Stromal cell of bone marrow (primary cell): ENCODE results near the gene LRRC15.
A peak's percentile ranks its signal among the peaks of the same experiment; 100 is the strongest.

Experiments
- DNase-seq: peaks from one replicate; pipeline ENCODE4 v3.0.0-alpha.2; 2012; ENCODE audit warnings: low read depth

The LRRC15 gene

GRCh38 chr3:194333212-194333980 lies 36.1 kb downstream of the LRRC15 start:
- peak; percentile 66 for DNase-seq

DNA sequence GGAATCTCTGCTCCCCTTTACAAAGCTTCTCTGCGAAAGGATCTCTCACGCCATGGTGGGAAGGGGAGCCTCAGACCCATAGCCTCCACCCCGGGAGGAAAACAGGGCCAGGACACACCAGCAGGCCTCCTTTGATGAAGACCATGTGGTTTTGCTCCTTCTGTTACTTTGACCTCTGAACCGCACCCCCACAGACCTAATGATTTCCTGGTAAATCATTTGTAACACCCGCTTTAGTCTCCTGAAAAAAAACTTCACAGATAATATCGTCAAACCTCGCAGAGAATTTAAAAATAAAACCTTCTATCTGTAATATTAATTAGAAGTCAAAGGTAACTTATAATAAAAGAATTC lies 36.7 kb downstream of the LRRC15 start:
- no peak for DNase-seq

GRCh38 chr3:194330579-194330978 lies 39.0 kb downstream of the LRRC15 start:
- DNase-seq = peak; percentile 33

DNA sequence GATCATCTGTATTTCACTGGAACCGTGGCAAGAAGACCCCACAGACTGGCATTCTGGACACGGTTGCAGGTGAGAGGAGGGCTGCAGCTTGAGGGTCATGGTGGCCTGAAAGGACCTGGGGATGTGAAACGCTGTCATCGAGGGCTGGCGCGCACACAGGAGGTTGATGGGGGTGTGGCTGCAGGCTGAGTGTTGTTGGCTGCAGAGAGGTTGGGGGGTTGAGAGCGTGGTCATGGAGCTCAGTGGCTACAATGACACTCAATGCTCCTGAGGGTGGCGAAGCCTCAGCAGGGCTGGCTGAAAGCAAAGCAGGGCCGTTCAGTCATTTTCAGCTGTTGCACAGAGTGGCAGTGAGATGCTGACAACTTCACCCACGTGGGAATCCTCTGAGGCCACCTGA lies 39.4 kb downstream of the LRRC15 start:
- DNase-seq = no peak

GRCh38 chr3:194329583-194329965 lies 40.0 kb downstream of the LRRC15 start:
- no peak for DNase-seq

- no peak for DNase-seq
Observed at GRCh38 chr3:194328942-194329582, 40.5 kb downstream of the LRRC15 start.

- DNase-seq = no peak
Observed at GRCh38 chr3:194328053-194328657, 41.4 kb downstream of the LRRC15 start.

DNA sequence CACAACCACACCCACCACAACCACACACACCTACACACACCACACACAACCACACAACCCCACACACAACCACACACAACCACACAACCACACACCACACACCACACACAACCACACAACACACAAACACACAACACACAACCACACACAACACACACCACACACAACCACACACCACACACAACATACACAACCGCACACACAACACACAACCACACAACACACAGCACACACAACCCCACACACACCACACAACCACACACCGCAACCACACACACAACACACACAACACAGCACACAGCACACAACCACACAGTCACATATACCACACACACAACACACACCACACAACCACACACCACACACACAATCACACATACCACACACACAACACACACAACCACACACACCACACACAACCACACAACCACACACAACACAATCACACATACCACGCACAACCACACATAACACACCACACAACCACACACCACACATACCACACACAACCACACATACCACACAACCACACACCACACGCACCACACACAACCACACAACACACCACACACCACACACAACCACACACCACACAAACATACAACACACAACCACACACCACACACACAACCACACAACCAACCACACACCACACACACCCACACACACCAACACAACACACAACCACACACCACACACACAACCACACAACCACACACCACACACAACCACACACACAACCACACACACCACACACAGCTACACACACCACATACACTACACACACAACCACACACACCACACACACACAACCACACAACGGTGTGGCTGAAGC lies 42.1 kb downstream of the LRRC15 start:
- no peak for DNase-seq

DNA sequence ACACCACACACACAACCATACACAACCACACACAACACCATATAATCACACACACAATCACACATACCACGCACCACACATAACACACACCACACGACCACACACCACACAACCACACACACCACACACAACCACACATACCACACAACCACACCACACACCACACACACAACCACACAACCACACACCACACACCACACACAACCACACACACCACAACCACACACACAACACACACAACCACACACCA lies 42.6 kb downstream of the LRRC15 start:
- DNase-seq = no peak

DNA sequence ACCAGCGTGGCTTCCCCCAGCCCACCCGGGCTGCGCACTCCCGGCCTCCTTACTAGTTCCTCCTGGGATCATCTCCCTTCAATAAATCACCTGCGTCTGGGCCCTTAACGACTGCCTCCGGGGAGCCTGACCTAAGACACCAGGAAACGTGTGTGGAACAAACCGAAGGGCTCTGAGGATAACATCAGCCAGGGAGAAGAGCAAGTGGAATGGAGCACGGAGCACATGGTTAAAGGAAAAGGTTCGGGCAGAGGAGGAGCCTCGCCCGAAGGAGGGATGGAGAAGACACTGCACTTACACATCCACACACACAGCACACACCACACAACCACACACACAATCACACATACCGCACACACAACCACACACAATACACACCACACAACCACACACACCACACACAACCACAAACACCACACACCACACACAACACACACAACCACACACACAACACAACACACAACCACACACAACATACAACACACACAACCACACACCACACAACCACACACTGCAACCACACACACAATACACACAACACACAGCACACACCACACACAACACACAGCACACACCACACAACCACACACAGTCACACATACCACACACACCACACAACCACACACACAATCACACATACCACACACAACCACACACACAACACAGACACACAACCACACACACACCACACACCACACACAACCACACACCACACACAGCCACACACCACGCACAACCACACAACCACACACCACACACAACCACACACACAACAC lies 43.2 kb downstream of the LRRC15 start:
- no peak for DNase-seq

DNA sequence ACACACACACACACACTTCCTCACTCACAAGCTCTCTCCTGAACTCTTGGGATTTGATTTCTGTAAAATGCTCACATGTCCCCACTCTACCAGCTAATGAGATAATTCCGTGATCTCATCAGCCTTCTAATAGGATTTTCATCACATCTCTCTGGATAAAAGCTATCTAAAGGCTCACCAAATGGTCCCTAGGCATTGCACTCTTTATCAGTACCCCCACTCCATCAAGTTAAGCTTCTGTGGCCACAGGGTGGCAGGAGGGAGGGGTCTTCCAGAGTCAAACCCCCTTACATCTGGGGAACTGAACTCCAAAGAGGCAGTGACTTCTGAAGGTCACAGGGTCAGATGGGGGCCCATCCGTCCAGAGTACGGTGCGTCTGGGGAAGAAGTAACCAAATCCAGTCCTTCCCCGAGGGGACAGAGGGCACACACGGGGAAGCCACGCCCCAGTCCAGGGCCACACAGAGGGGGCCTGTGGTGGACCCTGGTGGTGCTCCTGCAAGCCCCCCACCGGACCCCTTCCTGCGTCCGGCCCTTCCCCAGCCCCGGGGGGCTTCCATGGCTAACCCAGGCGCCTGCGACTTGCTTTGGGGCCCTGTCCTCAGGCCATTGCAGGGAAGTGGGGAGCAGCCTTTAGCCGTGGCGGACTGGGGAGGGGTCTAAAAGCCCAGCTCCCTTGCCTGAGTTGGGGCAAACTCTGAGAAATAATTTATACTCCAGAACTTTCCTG lies 44.0 kb downstream of the LRRC15 start:
- DNase-seq = no peak

DNA sequence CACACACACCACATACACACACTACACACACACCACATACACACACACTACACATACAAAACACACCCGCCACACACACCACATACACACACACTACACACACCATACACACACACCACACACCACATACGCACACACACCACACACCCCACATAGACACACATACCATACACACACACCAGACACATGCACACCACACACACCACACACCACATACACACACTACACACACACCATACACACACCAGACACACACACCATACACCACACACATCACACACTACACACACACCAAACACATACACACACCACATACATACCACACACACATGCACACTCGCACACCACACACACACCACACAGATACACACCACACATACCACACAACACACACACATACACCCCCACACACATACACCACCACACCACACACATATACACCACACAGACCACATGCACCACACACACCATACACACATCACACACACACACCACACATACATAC lies 44.7 kb downstream of the LRRC15 start:
- DNase-seq = no peak

DNA sequence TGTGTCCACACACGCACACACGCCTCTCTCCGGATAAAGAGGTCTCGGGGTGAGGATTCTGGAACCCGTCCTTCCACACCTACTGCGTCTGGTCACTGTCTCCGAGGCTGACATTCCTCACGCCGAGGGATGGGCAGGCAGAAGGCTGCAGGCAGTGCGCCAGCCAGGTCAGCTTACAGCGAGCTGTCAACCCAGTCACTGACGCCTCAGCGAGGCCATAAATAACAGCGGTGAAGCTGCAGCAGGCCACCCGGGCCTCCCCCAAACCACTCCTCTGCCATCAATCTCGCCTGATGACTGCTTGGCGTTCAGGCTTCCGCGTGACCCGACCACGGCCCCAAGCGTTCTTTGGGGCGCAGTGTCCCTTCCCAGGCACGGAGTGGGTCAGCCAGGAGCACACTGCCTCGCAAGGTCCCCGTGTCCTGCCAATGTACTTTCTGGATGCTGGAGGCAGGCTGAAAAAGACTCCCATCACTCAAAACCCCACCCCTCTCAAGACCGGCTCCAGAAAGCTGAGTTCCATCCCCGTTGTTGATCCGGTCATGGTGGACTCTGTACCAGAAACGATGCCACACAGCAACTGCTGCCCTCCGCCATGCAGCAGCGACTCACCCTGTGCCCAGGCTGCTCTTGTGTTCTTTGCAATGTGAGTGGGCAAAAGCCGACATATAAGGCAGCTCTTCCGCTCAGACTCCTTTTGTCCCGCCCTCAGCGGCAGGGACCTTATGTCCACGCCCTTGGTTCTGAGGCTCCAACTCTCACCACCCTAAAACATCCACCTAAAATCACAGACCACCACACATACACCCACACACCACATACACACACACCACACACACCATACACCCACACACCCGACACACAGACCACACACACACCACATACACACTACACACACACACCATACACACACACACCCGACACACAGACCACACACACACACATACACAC lies 45.5 kb downstream of the LRRC15 start:
- no peak for DNase-seq

- peak; percentile 18 for DNase-seq
Observed at GRCh38 chr3:194322678-194323211, 46.8 kb downstream of the LRRC15 start.

DNA sequence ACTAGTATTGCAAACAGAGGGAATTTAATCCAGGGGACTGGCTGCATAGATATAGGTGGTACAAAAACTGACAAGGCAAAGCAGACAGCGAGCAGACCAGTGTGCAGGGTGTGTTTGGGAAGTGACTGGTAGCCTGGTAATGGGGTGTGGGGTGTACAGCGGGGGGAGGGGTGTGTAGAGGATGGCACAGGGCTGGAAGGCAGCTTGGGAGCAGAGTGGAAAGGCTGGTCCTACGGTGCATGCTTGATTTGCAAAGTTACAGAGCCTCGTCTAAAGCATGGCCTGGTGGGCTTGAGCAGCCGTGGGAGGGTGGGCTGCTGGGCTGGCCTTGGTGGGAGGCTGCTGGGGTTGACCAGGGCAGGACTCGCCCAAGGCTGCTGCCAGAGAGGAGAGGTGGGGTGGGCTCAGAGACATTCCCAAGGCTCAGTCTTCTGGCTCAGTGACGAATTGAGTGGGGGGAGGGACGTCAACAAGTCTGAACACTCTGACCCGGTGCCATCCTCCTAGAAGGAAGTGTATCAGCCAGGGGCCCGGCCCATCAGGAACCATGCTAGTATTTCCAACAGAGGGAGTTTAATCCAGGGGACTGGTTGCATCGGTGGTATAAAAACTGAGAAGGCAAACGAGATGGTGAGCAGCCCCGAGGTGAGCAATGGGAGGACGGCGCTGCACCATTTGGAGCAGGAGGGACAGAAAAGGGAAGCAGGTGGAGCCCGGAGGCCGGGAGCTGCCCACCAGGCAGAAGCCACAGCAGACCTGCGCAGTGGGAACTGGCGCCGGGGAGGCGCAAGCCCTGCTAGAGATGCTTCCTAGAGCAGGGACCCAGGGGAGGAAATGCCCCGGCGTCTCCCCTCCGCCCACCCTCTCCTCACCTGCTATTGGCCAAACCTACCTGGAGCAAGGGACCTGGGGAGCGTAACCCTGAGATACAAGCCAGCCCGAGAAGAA lies 47.6 kb downstream of the LRRC15 start:
- DNase-seq = no peak

GRCh38 chr3:194320744-194321243 lies 48.7 kb downstream of the LRRC15 start:
- DNase-seq = no peak

GRCh38 chr3:194320100-194320499 lies 49.4 kb downstream of the LRRC15 start:
- no peak for DNase-seq

DNA sequence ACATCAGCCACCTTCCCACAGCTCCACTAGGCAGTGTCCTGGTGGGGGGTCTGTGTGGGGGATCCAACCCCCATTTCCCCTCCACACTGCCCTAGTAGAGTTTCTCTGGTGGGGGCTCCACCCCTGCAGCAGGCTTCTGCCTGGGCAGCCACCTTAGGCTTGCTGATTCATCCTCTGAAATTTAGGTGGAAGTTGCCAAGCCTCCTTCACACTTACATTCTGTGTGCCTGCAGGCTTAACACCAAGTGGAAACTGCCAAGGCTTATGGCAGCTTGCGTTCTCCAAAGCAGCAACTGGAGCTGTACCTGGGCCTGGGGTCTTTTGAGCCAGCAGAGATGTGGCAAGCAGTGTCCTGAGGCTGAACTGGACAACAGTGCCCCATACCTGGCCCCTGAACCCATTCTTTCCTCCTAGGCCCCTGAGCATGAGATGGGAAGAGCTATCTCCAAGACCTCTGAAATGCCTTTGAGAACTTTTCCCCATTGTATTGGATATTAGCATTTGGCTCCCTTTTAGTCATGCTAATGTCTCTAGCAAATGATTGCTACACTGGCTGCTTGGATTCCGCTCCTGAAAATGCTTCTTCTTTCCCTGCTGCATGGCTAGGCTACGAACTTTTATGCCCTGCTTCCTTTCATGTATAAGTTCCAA lies 50.9 kb downstream of the LRRC15 start:
- DNase-seq = no peak
